ENCODE results near the gene KLF16. TPM values are rescaled to one million over a fixed set of nuclear protein-coding genes. Genes with fewer than 3 reads are reported as not detected.

Gene KLF16
- total and polyA plus RNA-seq, 10 of the 15 experiments (the other 5 are each of a cell fraction or from before 2014, with no cell fraction given) = 0.03 to 41.2 (median 2.6) TPM

DNA sequence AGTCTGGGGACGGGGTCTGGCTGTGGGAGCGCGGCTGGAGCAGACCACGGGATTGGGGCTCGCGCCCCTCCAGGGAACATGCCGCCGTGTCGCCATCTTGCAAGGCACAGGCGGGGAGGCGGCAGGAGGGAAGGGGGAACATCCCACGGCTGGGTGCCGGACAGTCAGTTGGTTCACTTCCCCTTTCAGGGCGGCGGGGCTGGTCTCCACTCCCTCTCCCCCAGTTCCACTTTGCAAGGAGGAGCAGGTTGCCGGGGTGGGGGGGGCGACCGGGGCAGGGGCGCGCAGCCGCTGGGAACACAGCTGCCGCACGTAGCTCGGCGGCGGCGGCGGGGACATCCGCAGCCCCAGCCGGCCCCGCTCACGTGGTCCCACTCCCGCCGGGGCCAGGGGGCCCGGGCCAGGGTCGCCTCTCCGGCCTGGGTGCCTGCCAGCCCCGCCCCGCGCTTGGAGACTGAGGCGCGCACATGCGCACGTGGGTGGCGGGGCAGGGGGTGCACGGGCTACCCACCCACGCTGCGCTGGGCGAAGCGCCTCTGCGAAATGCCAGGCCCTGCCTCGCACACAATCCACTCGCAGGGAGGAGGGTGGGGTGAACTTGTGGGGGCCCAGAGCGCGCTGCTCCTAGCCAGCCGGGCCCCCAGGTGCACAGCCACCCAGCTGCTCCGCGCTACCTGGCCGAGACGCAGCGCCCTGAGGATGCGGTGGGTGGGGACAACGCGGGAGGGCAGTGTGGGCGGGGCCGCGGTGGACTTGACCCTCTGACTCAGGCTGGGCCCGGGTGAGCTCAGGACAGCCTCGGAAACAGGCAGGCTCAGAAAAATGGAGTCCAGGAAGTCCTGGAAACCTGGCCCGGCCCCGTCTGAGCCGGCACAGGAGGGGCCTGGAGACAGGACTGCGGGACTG is 6.4 kb downstream of the KLF16 start (continued):
- peak; percentile 54 for TF ChIP-seq EED (IDR thresholded peaks at IDR 0.05; ENCODE audit: low read depth)
- TF ChIP-seq YY1 (IDR thresholded peaks at IDR 0.05; ENCODE audit: low read depth, low read length) = peak; percentile 93
- TF ChIP-seq DPF2 (IDR thresholded peaks at IDR 0.05) = peak; percentile 84
- TF ChIP-seq, protein P1, sequence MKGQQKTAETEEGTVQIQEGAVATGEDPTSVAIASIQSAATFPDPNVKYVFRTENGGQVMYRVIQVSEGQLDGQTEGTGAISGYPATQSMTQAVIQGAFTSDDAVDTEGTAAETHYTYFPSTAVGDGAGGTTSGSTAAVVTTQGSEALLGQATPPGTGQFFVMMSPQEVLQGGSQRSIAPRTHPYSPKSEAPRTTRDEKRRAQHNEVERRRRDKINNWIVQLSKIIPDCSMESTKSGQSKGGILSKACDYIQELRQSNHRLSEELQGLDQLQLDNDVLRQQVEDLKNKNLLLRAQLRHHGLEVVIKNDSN (IDR thresholded peaks at IDR 0.05; ENCODE audit: borderline replicate concordance, extremely low read length, insufficient read depth, low read depth, low read length) = peak; percentile 60
- TF ChIP-seq SMARCA5 (IDR thresholded peaks at IDR 0.05) = peak; percentile 34
- peak; percentile 48; the same call in 1 of the 2 replicates for TF ChIP-seq POLR2AphosphoS5 (IDR thresholded peaks at IDR 0.05; ENCODE audit: low read length)
- no peak for TF ChIP-seq PAX5 (IDR thresholded peaks at IDR 0.05; ENCODE audit: borderline replicate concordance, low read depth, low read length)
- TF ChIP-seq MYC (IDR thresholded peaks at IDR 0.05; ENCODE audit: insufficient read depth, insufficient read length, insufficient replicate concordance, low read length, severe bottlenecking) = peak; percentile 89
- peak; percentile 46 for TF ChIP-seq MXI1 (IDR thresholded peaks at IDR 0.05; ENCODE audit: low read depth, low read length)
- no peak for TF ChIP-seq SP1 (IDR thresholded peaks at IDR 0.05; ENCODE audit: low read depth, low read length)
- no peak for TF ChIP-seq RAD51 (IDR thresholded peaks at IDR 0.05)
- no peak for TF ChIP-seq NR2C2 (IDR thresholded peaks at IDR 0.05; ENCODE audit: borderline replicate concordance, control insufficient read depth, insufficient read length, low read depth)
- peak; percentile 84 for TF ChIP-seq BACH1 (IDR thresholded peaks at IDR 0.05; ENCODE audit: borderline replicate concordance)
- TF ChIP-seq CHD2 (IDR thresholded peaks at IDR 0.05; ENCODE audit: borderline replicate concordance, low read depth, low read length) = 0 out of 2 replicates have a peak, but pooled peaks have one; percentile 11
- TF ChIP-seq, protein P2, sequence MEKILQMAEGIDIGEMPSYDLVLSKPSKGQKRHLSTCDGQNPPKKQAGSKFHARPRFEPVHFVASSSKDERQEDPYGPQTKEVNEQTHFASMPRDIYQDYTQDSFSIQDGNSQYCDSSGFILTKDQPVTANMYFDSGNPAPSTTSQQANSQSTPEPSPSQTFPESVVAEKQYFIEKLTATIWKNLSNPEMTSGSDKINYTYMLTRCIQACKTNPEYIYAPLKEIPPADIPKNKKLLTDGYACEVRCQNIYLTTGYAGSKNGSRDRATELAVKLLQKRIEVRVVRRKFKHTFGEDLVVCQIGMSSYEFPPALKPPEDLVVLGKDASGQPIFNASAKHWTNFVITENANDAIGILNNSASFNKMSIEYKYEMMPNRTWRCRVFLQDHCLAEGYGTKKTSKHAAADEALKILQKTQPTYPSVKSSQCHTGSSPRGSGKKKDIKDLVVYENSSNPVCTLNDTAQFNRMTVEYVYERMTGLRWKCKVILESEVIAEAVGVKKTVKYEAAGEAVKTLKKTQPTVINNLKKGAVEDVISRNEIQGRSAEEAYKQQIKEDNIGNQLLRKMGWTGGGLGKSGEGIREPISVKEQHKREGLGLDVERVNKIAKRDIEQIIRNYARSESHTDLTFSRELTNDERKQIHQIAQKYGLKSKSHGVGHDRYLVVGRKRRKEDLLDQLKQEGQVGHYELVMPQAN (conservative IDR thresholded peaks at IDR 0.05) = peak; percentile 74
- peak in 1 of 2 experiments; percentile 89; a peak in 2 of 3 replicates for TF ChIP-seq EGR1 (IDR thresholded peaks at IDR 0.05; ENCODE audit: borderline replicate concordance in 1 of 2, low read depth in 2 of 2, low read length in 2 of 2)
- peak; percentile 22 to 40; a peak in 1 of 4 replicates for TF ChIP-seq IKZF2 (IDR thresholded peaks at IDR 0.05)
- peak; percentile 61; the same call in 1 of the 2 replicates for TF ChIP-seq ZNF217 (IDR thresholded peaks at IDR 0.05)
- no peak for TF ChIP-seq TARDBP (IDR thresholded peaks at IDR 0.05; ENCODE audit: borderline replicate concordance)
- TF ChIP-seq, protein P3, sequence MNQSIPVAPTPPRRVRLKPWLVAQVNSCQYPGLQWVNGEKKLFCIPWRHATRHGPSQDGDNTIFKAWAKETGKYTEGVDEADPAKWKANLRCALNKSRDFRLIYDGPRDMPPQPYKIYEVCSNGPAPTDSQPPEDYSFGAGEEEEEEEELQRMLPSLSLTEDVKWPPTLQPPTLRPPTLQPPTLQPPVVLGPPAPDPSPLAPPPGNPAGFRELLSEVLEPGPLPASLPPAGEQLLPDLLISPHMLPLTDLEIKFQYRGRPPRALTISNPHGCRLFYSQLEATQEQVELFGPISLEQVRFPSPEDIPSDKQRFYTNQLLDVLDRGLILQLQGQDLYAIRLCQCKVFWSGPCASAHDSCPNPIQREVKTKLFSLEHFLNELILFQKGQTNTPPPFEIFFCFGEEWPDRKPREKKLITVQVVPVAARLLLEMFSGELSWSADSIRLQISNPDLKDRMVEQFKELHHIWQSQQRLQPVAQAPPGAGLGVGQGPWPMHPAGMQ (IDR thresholded peaks at IDR 0.05; ENCODE audit: borderline replicate concordance) = no peak
- TF ChIP-seq EZH2 (IDR thresholded peaks at IDR 0.05; ENCODE audit: borderline replicate concordance, control insufficient read depth, low read depth, low read length) = no peak
- peak; percentile 95 for TF ChIP-seq SPI1 (IDR thresholded peaks at IDR 0.05; ENCODE audit: borderline replicate concordance, insufficient read depth, low read depth, low read length)
- TF ChIP-seq BCL11A (IDR thresholded peaks at IDR 0.05; ENCODE audit: low read depth, low read length) = no peak
